GM21367 (cell line): ENCODE results near the gene ANAPC16.
A peak's percentile ranks its signal among the peaks of the same experiment; 100 is the strongest.
"Not testable (repeated sequence)": the region's sequence is repeated elsewhere in the genome, so short reads cannot be mapped to it uniquely, and the experiment has no call there.

ENCODE experiments used
- ATAC-seq: cut with Tn5 transposase; IDR thresholded peaks from one replicate; pipeline ENCODE4 v1.9.1; 2021; ENCODE audit not compliant: unreplicated experiment

ANAPC16 gene

GRCh38 chr10:72261784-72262404 is 46.1 kb downstream of the ANAPC16 start:
- peak; percentile 4 for ATAC-seq

DNA sequence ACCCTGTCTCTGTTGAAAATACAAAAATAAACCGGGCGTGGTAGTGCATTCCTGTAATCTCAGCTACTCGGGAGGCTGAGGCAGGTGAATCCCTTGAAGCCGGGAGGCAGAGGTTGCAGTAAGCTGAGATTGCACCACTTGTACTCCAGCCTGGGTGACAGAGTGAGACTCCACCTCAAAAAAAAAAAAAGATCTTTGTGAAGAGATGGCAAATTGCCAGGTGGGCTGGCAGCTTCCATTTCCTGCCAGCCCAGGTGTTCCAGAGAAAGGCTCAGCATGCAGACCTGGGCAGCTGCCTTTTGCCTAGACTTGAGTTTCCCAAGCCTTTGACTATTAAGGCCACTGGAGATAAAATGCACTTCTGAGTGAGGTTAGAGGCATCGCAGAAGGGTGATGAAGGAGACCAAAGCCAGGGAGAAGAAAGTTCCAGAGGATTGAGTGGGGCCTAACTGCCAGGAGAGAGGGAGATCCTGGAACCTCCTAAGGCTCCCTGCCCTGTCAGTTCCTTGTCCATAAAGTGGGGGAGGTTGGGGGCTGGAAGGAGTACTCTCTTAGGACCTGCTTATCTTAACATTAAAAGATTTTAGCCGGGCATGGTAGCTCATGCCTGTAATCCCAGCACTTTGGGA is 47.9 kb downstream of the ANAPC16 start:
- no peak for ATAC-seq

DNA sequence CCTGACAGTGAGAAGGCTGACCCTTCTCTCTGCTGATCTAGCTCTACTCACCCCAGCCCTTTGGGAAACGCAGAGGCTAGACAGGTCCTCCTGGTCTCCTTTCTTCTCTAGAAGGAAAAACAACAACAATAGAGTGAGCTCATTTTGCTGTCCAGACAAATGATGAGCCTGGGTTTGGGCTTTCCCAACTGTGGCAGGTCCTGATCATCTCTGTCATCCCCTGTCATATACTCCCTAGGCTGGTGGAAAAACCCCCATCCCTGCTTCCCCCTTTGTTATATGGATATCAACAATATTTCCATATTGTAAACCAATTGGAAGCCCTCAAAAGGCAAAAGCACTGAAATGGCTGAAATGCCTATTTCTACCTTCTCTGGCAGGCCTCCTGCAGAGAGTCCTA is 48.7 kb downstream of the ANAPC16 start:
- ATAC-seq = no peak

GRCh38 chr10:72265508-72265907 is 49.7 kb downstream of the ANAPC16 start:
- no peak for ATAC-seq

- ATAC-seq = no peak
These were observed 50.4 kb downstream of the ANAPC16 start for GRCh38 chr10:72265990-72266865.

DNA sequence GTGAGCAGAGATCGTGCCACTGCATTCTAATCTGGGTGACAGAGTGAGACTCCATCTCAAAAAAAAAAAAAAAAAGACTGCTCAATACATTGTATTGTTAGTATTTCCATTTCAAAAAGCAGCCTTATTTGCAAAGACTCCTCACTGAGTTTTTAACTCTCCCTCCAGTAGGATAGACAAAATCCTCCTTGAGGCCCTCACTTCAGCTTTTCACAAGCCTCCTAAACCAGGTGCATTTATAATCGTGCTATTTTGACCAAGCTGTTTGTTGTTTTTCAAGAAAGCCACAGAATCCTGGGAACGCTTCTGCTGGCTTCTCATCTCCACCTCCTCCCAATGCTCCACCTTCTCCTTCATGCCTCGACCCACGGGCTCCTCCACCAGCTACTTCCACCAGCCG is 51.6 kb downstream of the ANAPC16 start:
- no peak for ATAC-seq

- no peak for ATAC-seq
These were observed 52.1 kb downstream of the ANAPC16 start for GRCh38 chr10:72267819-72268399.

- ATAC-seq = not testable (repeated sequence)
These were observed 52.8 kb downstream of the ANAPC16 start for GRCh38 chr10:72268475-72269200.

DNA sequence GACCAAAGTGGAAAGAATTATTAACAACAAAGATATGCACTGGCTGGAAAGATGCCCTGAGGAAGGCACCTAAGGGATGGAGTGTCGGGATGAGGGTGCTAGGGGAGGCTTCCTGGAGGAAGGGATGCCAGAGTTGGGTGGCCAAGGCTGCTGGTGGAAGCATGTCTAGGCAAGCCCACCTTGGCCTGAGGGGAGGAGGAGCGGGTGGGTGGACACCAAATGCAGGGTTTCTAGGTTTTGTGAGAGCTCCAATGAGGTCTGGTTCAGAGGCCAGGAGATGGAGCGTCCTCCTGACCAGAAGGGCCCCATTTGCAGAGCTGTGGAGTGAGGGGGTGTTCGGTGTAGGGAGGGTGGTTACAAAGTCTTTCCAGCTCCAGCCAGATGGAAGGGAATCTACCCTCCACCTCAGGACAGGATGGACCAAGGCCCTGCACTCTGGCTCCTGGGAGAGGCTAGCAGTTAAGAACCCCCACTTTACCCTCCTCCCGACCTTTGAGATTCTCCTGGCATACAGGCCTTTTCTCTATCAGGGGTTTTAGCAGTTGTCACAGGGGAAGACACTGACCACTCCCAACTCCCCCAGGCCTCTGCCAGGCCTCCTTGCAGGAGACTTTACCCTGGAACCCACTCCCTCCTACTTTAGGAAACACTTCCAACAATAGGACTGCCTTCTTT is 54.9 kb downstream of the ANAPC16 start:
- no peak for ATAC-seq

- ATAC-seq = no peak
These were observed 57.0 kb downstream of the ANAPC16 start for GRCh38 chr10:72272689-72273409.

- peak; percentile 68 for ATAC-seq
These were observed 57.8 kb downstream of the ANAPC16 start, which contains the start of gene DDIT4 for GRCh38 chr10:72273410-72274212. DDIT4 (plus strand) TSS chr10:72273924; CDS start chr10:72274217, 293 bp downstream.

DNA sequence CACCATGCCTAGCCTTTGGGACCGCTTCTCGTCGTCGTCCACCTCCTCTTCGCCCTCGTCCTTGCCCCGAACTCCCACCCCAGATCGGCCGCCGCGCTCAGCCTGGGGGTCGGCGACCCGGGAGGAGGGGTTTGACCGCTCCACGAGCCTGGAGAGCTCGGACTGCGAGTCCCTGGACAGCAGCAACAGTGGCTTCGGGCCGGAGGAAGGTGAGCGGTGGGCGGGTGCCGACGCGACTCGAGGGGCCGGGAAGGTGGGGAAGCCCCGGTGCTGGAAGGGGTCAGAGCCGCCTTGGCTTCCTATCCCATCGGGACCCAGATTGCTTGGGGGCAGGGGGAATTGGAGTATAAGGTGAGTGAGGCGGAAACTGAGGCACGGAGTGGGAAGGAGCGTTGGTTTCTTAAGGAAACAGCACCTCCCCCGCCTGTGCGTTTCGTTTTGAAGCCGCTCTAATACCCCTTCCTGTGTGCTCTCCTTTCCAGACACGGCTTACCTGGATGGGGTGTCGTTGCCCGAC is 58.5 kb downstream of the ANAPC16 start:
- ATAC-seq = no peak

GRCh38 chr10:72274730-72275350 is 59.0 kb downstream of the ANAPC16 start:
- ATAC-seq = no peak

GRCh38 chr10:72275351-72276012 is 59.7 kb downstream of the ANAPC16 start:
- no peak for ATAC-seq

DNA sequence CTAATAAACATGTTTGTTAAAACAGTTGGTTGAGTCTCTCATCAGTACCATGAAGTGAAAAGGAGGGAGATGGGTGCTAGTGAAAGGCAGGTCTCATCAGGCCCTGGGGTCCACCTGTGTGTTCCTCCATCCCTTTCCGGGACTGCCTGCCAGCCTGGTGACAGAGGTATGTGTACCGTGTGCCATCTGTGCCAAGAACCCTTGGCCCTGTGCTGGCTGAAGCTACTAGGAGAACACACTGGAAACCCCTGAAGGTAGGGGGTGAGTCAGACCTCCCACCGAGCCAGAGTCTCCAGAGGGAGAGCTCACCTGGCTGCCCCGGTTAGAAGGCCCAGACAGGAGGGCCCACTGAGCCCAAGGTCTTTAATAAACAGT is 60.2 kb downstream of the ANAPC16 start:
- no peak for ATAC-seq

DNA sequence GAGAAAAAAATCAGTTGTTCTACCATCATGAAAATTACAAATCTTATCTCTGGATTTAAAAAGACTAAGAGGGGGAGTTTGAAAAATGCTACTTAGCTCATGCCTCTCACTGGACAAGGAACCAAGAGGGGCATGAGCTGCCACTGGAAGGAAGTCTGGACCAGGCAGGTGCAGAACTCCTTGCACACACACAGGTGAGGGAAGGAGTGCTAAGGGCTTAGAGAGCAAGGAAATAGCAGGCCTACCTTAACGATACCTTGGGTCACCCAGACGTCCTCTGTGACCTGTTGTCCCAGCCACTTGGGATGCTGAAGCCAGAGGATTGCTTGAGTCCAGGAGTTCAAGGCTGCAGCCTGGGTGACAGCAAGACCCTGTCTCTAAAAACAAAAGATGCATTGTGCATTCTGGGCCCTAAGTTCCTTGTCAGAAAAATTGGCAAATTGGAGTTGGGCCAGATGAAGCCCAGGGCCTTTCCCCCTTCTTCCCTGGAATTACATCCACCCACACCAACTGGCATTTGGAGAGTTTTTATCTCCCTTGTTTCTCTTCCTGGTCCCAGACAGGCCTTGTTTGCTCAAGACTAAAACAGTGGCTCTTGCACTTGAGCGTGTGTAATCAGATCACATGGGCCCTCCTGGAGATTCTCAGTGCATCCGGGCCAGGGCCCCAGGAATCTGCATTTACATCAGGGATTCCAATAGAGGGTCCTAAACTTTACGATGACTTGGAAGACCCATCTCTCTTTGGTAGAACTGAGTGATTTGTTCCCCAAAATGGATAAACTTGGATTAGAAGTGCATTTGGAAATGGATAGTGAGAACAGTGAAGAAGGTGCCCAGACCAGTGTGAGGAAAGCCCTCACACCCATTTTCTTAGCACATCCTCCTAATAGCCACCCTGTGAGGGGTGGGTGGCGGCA is 60.9 kb downstream of the ANAPC16 start:
- ATAC-seq = no peak
